Muscle layer of duodenum (tissue), 2 donors: ENCODE measurements around the gene CCDC175.
A peak's percentile ranks its signal among the peaks of the same experiment; 100 is the strongest.

ENCODE experiments used
- H3K27ac ChIP-seq: one replicate; pipeline ENCODE4 v1.7.0; 2013; ENCODE audit warnings: mild to moderate bottlenecking, low read length
- H3K27me3 ChIP-seq: one replicate; pipeline ENCODE4 v1.7.0; 2013; ENCODE audit warnings: low read depth, mild to moderate bottlenecking, control low read depth, low read length
- H3K36me3 ChIP-seq, 2 donors: one replicate each; pipeline ENCODE4 v1.7.0; 2013; ENCODE audit warnings: low read length in 2 of 2, control low read depth in 1 of 2, mild to moderate bottlenecking in 1 of 2; ENCODE audit not compliant: insufficient read depth in 2 of 2, control insufficient read depth in 1 of 2
- H3K4me1 ChIP-seq, 2 donors: one replicate each; pipeline ENCODE4 v1.7.0; 2013; ENCODE audit warnings: low read length in 2 of 2, mild to moderate bottlenecking in 2 of 2, control low read depth in 1 of 2, moderate library complexity in 1 of 2; ENCODE audit not compliant: insufficient read depth in 2 of 2, control insufficient read depth in 1 of 2
- H3K4me3 ChIP-seq, 2 donors: one replicate each; pipeline ENCODE4 v1.7.0; 2013; ENCODE audit warnings: low read length in 2 of 2, low read depth in 1 of 2, mild to moderate bottlenecking in 1 of 2
- H3K9me3 ChIP-seq, 2 donors: one replicate each; pipeline ENCODE4 v1.7.0; 2013; ENCODE audit warnings: low read length in 2 of 2, control low read depth in 1 of 2, mild to moderate bottlenecking in 1 of 2; ENCODE audit not compliant: control insufficient read depth in 1 of 2
- donor health status: healthy.

CCDC175 gene

GRCh38 chr14:59507063-59507751, 69.4 kb downstream of the CCDC175 start:
- Histone ChIP-seq H3K4me3 (no peak overlapping the region), H3K4me1 (no peaks in the 10 kb centered on the region), H3K27ac (no peak overlapping the region), H3K9me3 (no peaks in the 10 kb centered on the region), H3K36me3 (peaks cover 9 to 11% of the 10 kb centered on the region in 2 donors), H3K27me3 (no peaks in the 10 kb centered on the region)

- H3K36me3 ChIP-seq: peaks cover 11 to 19% of the 10 kb centered on the region in 2 donors
- no peak overlapping the region for H3K4me3 ChIP-seq
- H3K27ac ChIP-seq: no peak overlapping the region
- H3K4me1 ChIP-seq: no peaks in the 10 kb centered on the region
- H3K9me3 ChIP-seq: no peaks in the 10 kb centered on the region
- no peaks in the 10 kb centered on the region for H3K27me3 ChIP-seq
Measured at GRCh38 chr14:59503256-59503655, 73.4 kb downstream of the CCDC175 start.

DNA sequence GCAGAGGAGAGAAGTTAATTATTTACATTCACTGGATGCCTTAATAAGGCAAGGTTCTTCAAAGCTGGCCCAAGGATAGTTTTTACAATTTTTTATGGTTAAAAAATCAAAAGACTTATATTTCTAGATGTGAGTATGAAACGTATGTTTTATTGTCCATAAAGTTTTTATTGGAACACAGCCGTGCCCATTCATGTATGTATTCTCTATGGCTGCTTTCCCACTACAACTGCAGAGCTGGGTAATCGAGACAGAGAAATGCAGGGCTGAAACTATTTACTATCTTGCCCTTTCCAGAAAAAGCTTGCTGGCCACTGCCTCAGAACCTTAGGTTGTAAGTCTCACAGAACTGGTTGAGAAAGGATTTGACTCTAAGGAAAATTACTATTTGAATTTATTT, 75.9 kb downstream of the CCDC175 start:
- Histone ChIP-seq H3K4me3 (no peak overlapping the region), H3K9me3 (no peaks in the 10 kb centered on the region), H3K27ac (no peak overlapping the region), H3K27me3 (no peaks in the 10 kb centered on the region), H3K4me1 (no peaks in the 10 kb centered on the region), H3K36me3 (peaks cover 22 to 23% of the 10 kb centered on the region in 2 donors)

GRCh38 chr14:59492384-59492783, 84.2 kb downstream of the CCDC175 start:
- Histone ChIP-seq H3K36me3 (peaks cover 34 to 45% of the 10 kb centered on the region in 2 donors), H3K4me1 (peaks cover 0 to 4% of the 10 kb centered on the region in 2 donors)

DNA sequence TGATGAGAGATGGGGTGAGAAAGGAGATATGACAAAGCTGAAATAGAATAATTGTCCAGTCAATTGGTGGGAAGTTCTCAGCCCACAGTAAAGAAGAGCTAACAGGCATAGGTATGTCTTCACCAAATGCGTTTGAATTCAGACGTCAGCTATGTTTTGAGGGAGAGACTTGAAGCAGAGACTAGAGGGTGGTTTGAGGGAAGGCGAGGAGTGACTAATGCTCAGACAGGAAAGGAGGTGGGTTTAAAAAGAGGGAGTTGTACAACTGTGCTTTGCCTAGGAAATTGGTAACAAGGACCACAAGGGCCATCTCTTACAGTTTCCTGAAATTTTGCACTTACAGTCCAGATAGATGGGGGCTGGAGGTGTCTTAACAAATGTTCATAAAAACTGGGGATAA, 85.9 kb downstream of the CCDC175 start:
- Histone ChIP-seq H3K4me3 (no peak overlapping the region), H3K27ac (no peak overlapping the region), H3K27me3 (no peaks in the 10 kb centered on the region), H3K9me3 (no peaks in the 10 kb centered on the region), H3K4me1 (peaks cover 8 to 14% of the 10 kb centered on the region in 2 donors), H3K36me3 (peaks cover 31 to 40% of the 10 kb centered on the region in 2 donors)

More at GRCh38 chr14:59492384-59492783, 84.2 kb downstream of the CCDC175 start:
- H3K4me3 ChIP-seq: no peak overlapping the region
- H3K27me3 ChIP-seq: no peaks in the 10 kb centered on the region
- H3K9me3 ChIP-seq: no peaks in the 10 kb centered on the region
- H3K27ac ChIP-seq: no peak overlapping the region

- no peaks in the 10 kb centered on the region for H3K9me3 ChIP-seq
- H3K36me3 ChIP-seq: peaks cover 7 to 28% of the 10 kb centered on the region in 2 donors
- peak overlapping the region; percentile 97 to 99 for H3K4me3 ChIP-seq
- no peaks in the 10 kb centered on the region for H3K27me3 ChIP-seq
- peak overlapping the region; percentile 92 for H3K27ac ChIP-seq
- peaks cover 30 to 43% of the 10 kb centered on the region in 2 donors for H3K4me1 ChIP-seq
Measured at GRCh38 chr14:59484639-59485175, 91.9 kb downstream of the CCDC175 start.

DNA sequence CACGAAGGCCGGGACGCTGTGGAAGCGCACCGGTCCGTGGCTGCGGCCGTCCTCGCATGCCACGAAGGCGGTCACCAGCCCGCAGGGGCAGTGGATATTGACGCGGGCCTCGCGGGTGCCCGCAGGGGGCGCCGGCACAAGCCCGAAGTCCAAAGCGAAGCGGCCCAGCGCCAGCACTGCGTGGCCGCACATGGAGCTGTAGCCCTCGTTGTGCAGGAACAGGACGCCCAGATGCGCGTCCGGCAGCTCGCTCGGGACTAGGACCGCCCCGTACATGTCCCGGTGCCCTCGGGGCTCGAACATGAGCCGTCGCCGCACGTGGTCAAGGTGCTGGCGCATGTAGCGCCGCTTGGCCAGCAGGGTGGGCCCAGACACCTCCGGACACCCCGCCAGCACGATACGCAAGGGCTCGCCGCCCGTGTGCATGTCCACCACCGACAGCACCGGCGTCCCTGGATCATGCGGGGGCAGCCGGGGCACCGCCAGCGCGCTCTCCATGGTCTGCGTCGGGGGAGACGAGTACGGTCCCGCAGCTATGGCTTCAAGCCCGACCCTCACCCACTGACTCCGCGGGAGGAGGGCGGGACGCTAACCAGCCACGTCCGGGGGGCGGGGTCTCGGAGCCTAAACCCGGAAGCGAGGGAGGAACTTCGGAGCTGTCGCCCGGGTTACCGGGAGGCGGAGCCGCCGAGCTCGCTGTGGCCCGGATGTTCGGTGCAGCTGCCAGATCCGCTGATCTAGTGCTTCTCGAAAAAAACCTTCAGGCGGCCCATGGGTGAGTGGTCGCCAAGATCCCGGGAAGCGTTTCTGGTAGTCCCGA, 92.6 kb downstream of the CCDC175 start, which contains the start of the genes JKAMP and L3HYPDH:
Gene JKAMP, plus strand, starts transcription at position 699 of the 820 bp plus-strand sequence. Its CDS starts 73 bp downstream, at position 772.
Gene L3HYPDH, minus strand, starts transcription at position 590 of the 820 bp plus-strand sequence. Its CDS starts 92 bp downstream, at position 498.
- H3K4me3 ChIP-seq: peak within 1 kb of the TSS; percentile 97 to 99
- no peaks in the 10 kb centered on the region for H3K27me3 ChIP-seq
- no peaks in the 10 kb centered on the region for H3K9me3 ChIP-seq
- H3K36me3 ChIP-seq: peaks cover 4 to 28% of the 10 kb centered on the region in 2 donors
- peak within 1 kb of the TSS; percentile 92 for H3K27ac ChIP-seq
- peaks cover 30 to 43% of the 10 kb centered on the region in 2 donors for H3K4me1 ChIP-seq

DNA sequence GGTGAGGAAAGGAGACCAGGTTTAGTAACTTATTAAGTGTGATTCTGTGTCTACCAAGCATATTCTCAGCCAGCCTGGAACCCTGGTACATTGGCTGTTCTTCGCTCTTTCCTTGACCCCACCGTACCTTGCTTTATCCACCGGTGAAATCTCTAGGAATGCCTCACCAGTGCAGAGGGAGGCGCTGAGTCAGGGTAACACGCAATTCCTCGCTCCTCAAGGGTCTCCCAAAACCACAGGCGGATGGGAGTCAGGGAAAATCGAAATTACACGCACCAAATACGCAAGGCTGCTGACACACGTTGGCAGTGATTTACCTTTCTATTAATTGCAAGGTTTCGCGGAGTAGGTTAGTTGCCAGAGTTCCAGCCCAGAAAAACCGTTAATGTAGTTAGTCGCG, 93.2 kb downstream of the CCDC175 start:
- H3K4me1 ChIP-seq: peaks cover 30 to 43% of the 10 kb centered on the region in 2 donors
- H3K4me3 ChIP-seq: peak overlapping the region; percentile 97 to 99

GRCh38 chr14:59482541-59483331, 93.9 kb downstream of the CCDC175 start:
- Histone ChIP-seq H3K4me1 (peaks cover 30 to 41% of the 10 kb centered on the region in 2 donors), H3K27ac (peak overlapping the region; percentile 92), H3K4me3 (peak overlapping the region; percentile 97 to 99), H3K36me3 (peaks cover 2 to 20% of the 10 kb centered on the region in 2 donors), H3K27me3 (no peaks in the 10 kb centered on the region), H3K9me3 (no peaks in the 10 kb centered on the region)

More for the DNA sequence above, 93.2 kb downstream of the CCDC175 start:
- Histone ChIP-seq H3K27me3 (no peaks in the 10 kb centered on the region), H3K36me3 (peaks cover 4 to 22% of the 10 kb centered on the region in 2 donors), H3K9me3 (no peaks in the 10 kb centered on the region), H3K27ac (peak overlapping the region; percentile 92)

DNA sequence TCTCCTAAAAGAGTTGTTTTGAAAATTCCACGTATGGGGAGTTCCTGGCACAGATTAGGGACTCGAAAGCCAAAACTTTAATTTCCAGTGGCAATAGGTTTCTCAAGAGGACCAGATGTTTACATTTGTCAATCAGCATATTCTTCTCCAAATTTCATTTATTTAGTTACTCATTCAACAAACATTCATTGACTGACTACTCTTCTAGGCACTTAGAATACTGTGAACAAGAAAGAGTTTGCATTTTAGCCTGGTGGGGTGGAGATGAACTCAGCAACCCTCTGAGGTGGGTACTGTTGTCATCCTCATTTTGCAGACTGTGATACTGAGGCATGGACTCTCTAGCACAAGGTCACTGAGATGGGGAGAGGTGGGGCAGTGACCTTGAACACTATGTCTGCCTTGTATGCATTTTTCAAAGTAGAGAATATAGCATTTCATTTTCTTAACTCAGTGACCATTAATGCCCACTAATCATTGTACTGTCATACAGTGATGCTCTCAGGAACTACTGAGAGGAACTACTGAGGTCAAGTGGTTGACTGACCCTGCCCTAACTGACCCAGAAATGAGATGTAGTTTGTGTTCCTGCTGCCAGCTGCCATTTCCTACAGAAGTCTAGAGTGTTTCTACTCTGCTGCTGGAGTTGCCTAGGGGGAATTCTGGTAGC, 94.6 kb downstream of the CCDC175 start:
- H3K36me3 ChIP-seq: peaks cover 0 to 18% of the 10 kb centered on the region in 2 donors
- no peaks in the 10 kb centered on the region for H3K9me3 ChIP-seq
- peaks cover 30 to 38% of the 10 kb centered on the region in 2 donors for H3K4me1 ChIP-seq
- no peaks in the 10 kb centered on the region for H3K27me3 ChIP-seq
- peak overlapping the region; percentile 97 to 99 for H3K4me3 ChIP-seq
- peak overlapping the region; percentile 92 for H3K27ac ChIP-seq
